Pancreas (tissue), 10 donors: ENCODE results near the gene LRFN4. TPM values are rescaled to one million over a fixed set of nuclear protein-coding genes. Genes with fewer than 3 reads are reported as not detected.

Experiments
- ATAC-seq, 4 donors: fragments of 200-7000 bp; cut with Tn5 transposase; one replicate each; pipeline versions ENCODE4 v1.8.0 to v1.9.1; 2020; ENCODE audit warnings: mild to moderate bottlenecking in 4 of 4, moderate library complexity in 4 of 4
- DNase-seq, 6 donors: peaks; one replicate each; pipeline ENCODE4 v3.0.0-alpha.2; 2020
- FAIRE-seq: peaks from 2 replicates; lab custom pipeline; 2012; peaks lifted over from hg19 to GRCh38; lab: Jason Lieb, UNC
- H3K27ac ChIP-seq, 4 donors: fragments of 200-600 bp; sonication (generic); 1 replicate in 3 of 4; 2 replicates in 1 of 4; pipeline versions ENCODE4 v1.5.0 to v1.8.0; 2020
- H3K27me3 ChIP-seq, 4 donors: fragments of 200-600 bp; one replicate each; pipeline ENCODE4 v1.8.0; 2021
- H3K36me3 ChIP-seq, 3 donors: fragments of 200-600 bp; sonication (generic) in 1 of 3; one replicate each; pipeline versions ENCODE4 v1.5.0 to v1.8.0; 2020 to 2021
- H3K4me1 ChIP-seq, 3 donors: fragments of 200-600 bp; one replicate each; pipeline ENCODE4 v1.8.0; 2021
- H3K4me3 ChIP-seq, 4 donors: fragments of 200-600 bp; sonication (generic) in 2 of 4; one replicate each; pipeline versions ENCODE4 v1.5.0 to v1.8.0; 2020 to 2021
- H3K9me3 ChIP-seq, 4 donors: fragments of 200-600 bp; one replicate each; pipeline ENCODE4 v1.8.0; 2021
- CTCF ChIP-seq, 4 donors: fragments of 200-600 bp; sonication (generic) in 3 of 4; IDR thresholded peaks; one replicate each; pipeline versions ENCODE4 v1.5.0 to v1.8.0; 2021; ENCODE audit warnings: antibody characterized with exemption in 4 of 4
- WGBS, 2 donors: extraction: QIAGEN DNeasy Blood & Tissue Kit; methylation state at CpG; one replicate each; pipeline ENCODE4 v1.1.7; 2013; 5-methylcytosine and 5-hydroxymethylcytosine counted together
- intact Hi-C, 3 donors: fragments of 100-400 bp; cut with DNase I; formaldehyde crosslinking; loops; one replicate each; pipeline versions ENCODE4 v1.11.1 to v1.14.2; 2022
- polyA plus RNA-seq, 2 donors: library from polyadenylated mRNA; stranded (reverse); fragments of 200-250 nt; gene quantifications; one replicate each; pipeline ENCODE4 v1.2.3, GENCODE V29; 2013
- total RNA-seq, 6 donors: library from RNA; stranded (reverse); fragmentation: NEBNext Ultra II Directional in 4 of 6; extraction: Animal tissue kit (Norgen Biotek cat#: 25700) in 4 of 6; gene quantifications; one replicate each; pipeline versions ENCODE4 v1.2.1 to v1.2.4, GENCODE V29; 2021 to 2023
- donor health status: healthy with polysubstance abuse.
- donor health status: DM: no; HTN: no; CAD: no; lungs with moderate emphysema.
- donor health status: DM: no; HTN: no; CAD: no.
- donor health status: control.
- donor health status: control.
- donor health status: Bipolar disorder and iron deficiency.
- donor health status: DM: yes; HTN: yes; CAD: no.
- donor health status: DM: no; HTN: no; CAD: no.
- donor health status: DM: no; HTN: no; CAD: no.
- donor health status: DM: yes; HTN: yes; CAD: no.

The LRFN4 gene
- total and polyA plus RNA-seq, 8 donors: 0.51 to 7.8 (median 2.8) TPM

GRCh38 chr11:66879000-66879399 lies 22.1 kb downstream of the LRFN4 start:
- Histone ChIP-seq H3K27me3 (no peaks in the 10 kb centered on the region), H3K36me3 (no peaks in the 10 kb centered on the region), H3K4me3 (no peak overlapping the region), H3K27ac (no peak overlapping the region), H3K4me1 (peaks cover 0 to 3% (median 0%) of the 10 kb centered on the region in 3 donors), H3K9me3 (no peaks in the 10 kb centered on the region)
- no peak for TF ChIP-seq CTCF (IDR thresholded peaks at IDR 0.05)
- DNase-seq: peak in 1 of 6 donors; percentile 41
- ATAC-seq: no peak
- intact Hi-C loops: no loop called here
- 90 to 94% methylated on average over 7 of the region's 7 CpGs for WGBS, 2 donors
- FAIRE-seq: no peak

GRCh38 chr11:66879583-66879982 lies 22.7 kb downstream of the LRFN4 start:
- H3K27me3 ChIP-seq: no peaks in the 10 kb centered on the region
- DNase-seq (peak in 1 of 6 donors; percentile 55), ATAC-seq (no peak), FAIRE-seq (no peak)
- intact Hi-C loops: no loop called here
- no peak overlapping the region for H3K27ac ChIP-seq
- no peaks in the 10 kb centered on the region for H3K36me3 ChIP-seq
- no peak overlapping the region for H3K4me3 ChIP-seq
- TF ChIP-seq CTCF (IDR thresholded peaks at IDR 0.05): no peak
- 93 to 97% methylated on average over 9 of the region's 9 CpGs for whole genome bisulfite sequencing, 2 donors
- H3K9me3 ChIP-seq: no peaks in the 10 kb centered on the region
- H3K4me1 ChIP-seq: peaks cover 0 to 3% (median 0%) of the 10 kb centered on the region in 3 donors

GRCh38 chr11:66879999-66880398 lies 23.1 kb downstream of the LRFN4 start:
- no peak overlapping the region for H3K27ac ChIP-seq
- intact Hi-C loops: no loop called here
- H3K4me1 ChIP-seq: peaks cover 0 to 3% (median 0%) of the 10 kb centered on the region in 3 donors
- no peaks in the 10 kb centered on the region for H3K36me3 ChIP-seq
- DNase-seq: no peak
- H3K27me3 ChIP-seq: no peaks in the 10 kb centered on the region
- WGBS, 2 donors: 87 to 94% methylated on average over 8 of the region's 8 CpGs
- FAIRE-seq: no peak
- H3K9me3 ChIP-seq: no peaks in the 10 kb centered on the region
- no peak for TF ChIP-seq CTCF (IDR thresholded peaks at IDR 0.05)
- ATAC-seq: no peak
- H3K4me3 ChIP-seq: no peak overlapping the region

GRCh38 chr11:66880496-66881450 lies 23.9 kb downstream of the LRFN4 start:
- no peaks in the 10 kb centered on the region for H3K27me3 ChIP-seq
- H3K4me3 ChIP-seq: no peak overlapping the region
- intact Hi-C loops: no loop called here
- peak in 1 of 6 donors; percentile 58 for DNase-seq
- ATAC-seq: peak in 3 of 4 donors; percentile 21 to 66 (median 46)
- 46 to 47% methylated on average over 14 of the region's 14 CpGs for WGBS, 2 donors
- peaks cover 0 to 3% (median 0%) of the 10 kb centered on the region in 3 donors for H3K4me1 ChIP-seq
- H3K36me3 ChIP-seq: no peaks in the 10 kb centered on the region
- TF ChIP-seq CTCF (IDR thresholded peaks at IDR 0.05): no peak
- H3K27ac ChIP-seq: no peak overlapping the region
- no peak for FAIRE-seq
- H3K9me3 ChIP-seq: no peaks in the 10 kb centered on the region

GRCh38 chr11:66881451-66881835 lies 24.6 kb downstream of the LRFN4 start:
- FAIRE-seq (no peak), DNase-seq (peak in 1 of 6 donors; percentile 58), ATAC-seq (no peak)
- H3K27ac ChIP-seq: no peak overlapping the region
- no peak overlapping the region for H3K4me3 ChIP-seq
- WGBS, 2 donors: 87 to 92% methylated on average over 10 of the region's 10 CpGs
- H3K9me3 ChIP-seq: no peaks in the 10 kb centered on the region
- H3K4me1 ChIP-seq: peaks cover 0 to 3% (median 0%) of the 10 kb centered on the region in 3 donors
- H3K36me3 ChIP-seq: no peaks in the 10 kb centered on the region
- no peak for TF ChIP-seq CTCF (IDR thresholded peaks at IDR 0.05)
- no peaks in the 10 kb centered on the region for H3K27me3 ChIP-seq
- intact Hi-C loops: no loop called here
